Osteocyte (in vitro differentiated cells): ENCODE data around the gene SND1. TPM values are rescaled to one million over a fixed set of nuclear protein-coding genes. Genes with fewer than 3 reads are reported as not detected.

ENCODE experiments used
- DNase-seq: peaks from one replicate; pipeline ENCODE4 v3.0.0; 2021; ENCODE audit warnings: mixed read lengths; ENCODE audit not compliant: unreplicated experiment; ENCODE audit errors: extremely low spot score
- H3K27ac Mint-ChIP-seq: one replicate; pipeline ENCODE4 v1.8.0; 2021; ENCODE audit warnings: mild to moderate bottlenecking, mixed read lengths; ENCODE audit not compliant: unreplicated experiment
- H3K27me3 Mint-ChIP-seq: one replicate; pipeline ENCODE4 v1.8.0; 2021; ENCODE audit warnings: mixed read lengths; ENCODE audit not compliant: unreplicated experiment
- H3K36me3 Mint-ChIP-seq: one replicate; pipeline ENCODE4 v1.8.0; 2021; ENCODE audit warnings: mixed read lengths; ENCODE audit not compliant: unreplicated experiment
- H3K4me1 Mint-ChIP-seq: one replicate; pipeline ENCODE4 v1.8.0; 2021; ENCODE audit warnings: mixed read lengths; ENCODE audit not compliant: unreplicated experiment
- H3K4me3 Mint-ChIP-seq: one replicate; pipeline ENCODE4 v1.8.0; 2021; ENCODE audit warnings: mild to moderate bottlenecking, moderate library complexity, mixed read lengths; ENCODE audit not compliant: unreplicated experiment
- H3K9me3 Mint-ChIP-seq: one replicate; pipeline ENCODE4 v1.8.0; 2021; ENCODE audit warnings: mixed read lengths; ENCODE audit not compliant: unreplicated experiment
- total RNA-seq: library from RNA; stranded (reverse); gene quantifications from 2 replicates; pipeline ENCODE4 v1.2.1, GENCODE V29; 2021
- TF ChIP-seq, protein P1 (sequence below): fragments of 200-600 bp; sonication (generic); IDR thresholded peaks from 2 replicates; pipeline ENCODE4 v1.5.0; 2021; ENCODE audit warnings: antibody characterized with exemption, mild to moderate bottlenecking, moderate library complexity

SND1 gene
- total RNA-seq, 1 donor from 2014 or later, result 229 TPM

DNA sequence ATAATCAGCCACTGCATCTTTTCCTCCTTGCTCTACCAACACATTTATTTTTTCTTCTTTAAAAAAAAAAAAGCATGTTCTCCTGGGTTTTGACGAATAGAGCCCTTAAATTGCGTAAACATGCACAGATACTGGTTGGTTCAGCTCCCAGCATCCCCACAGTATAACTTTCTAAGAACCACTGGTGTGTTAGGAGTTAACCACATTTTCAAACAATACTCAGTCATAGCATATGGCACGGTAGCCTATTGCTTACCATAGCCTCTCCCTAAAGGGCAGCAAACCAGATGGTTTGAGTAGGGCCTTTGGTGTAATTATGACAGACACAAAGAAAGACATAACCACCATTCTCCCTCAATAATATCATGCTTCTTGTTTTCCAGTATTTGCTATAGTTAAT is 234.3 kb downstream of the SND1 start:
- peaks cover 18% of the 10 kb centered on the region for H3K36me3 Mint-ChIP-seq
- no peaks in the 10 kb centered on the region for H3K27me3 Mint-ChIP-seq
- TF ChIP-seq, protein P1, sequence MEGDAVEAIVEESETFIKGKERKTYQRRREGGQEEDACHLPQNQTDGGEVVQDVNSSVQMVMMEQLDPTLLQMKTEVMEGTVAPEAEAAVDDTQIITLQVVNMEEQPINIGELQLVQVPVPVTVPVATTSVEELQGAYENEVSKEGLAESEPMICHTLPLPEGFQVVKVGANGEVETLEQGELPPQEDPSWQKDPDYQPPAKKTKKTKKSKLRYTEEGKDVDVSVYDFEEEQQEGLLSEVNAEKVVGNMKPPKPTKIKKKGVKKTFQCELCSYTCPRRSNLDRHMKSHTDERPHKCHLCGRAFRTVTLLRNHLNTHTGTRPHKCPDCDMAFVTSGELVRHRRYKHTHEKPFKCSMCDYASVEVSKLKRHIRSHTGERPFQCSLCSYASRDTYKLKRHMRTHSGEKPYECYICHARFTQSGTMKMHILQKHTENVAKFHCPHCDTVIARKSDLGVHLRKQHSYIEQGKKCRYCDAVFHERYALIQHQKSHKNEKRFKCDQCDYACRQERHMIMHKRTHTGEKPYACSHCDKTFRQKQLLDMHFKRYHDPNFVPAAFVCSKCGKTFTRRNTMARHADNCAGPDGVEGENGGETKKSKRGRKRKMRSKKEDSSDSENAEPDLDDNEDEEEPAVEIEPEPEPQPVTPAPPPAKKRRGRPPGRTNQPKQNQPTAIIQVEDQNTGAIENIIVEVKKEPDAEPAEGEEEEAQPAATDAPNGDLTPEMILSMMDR, result no peak
- H3K9me3 Mint-ChIP-seq, result no peaks in the 10 kb centered on the region
- no peak for DNase-seq
- no peak overlapping the region for H3K4me3 Mint-ChIP-seq
- peaks cover 29% of the 10 kb centered on the region for H3K4me1 Mint-ChIP-seq
- H3K27ac Mint-ChIP-seq, result no peak overlapping the region

DNA sequence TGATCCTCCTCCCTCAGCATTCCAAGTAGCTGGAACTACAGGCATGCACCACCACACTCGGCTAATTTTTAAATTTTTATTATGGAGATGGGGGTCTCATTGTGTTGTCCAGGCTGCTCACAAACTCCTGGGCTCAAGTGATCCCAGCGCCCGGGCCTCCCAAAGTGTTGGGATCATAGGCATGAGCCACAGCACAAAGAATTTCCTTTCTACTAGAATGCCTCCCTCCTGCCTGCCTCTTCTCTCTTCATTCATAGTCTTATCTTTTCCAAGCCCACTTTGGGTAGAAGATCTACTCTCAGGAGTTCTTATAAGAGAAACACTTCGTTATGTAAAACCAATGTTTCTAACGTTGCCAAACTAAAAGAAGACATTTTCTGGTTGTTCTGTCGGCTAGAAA is 235.1 kb downstream of the SND1 start:
- TF ChIP-seq, protein P1, result no peak
- Mint-ChIP-seq H3K36me3 (peaks cover 18% of the 10 kb centered on the region), H3K27ac (peak overlapping the region; percentile 39), H3K4me3 (no peak overlapping the region), H3K27me3 (no peaks in the 10 kb centered on the region), H3K4me1 (peaks cover 29% of the 10 kb centered on the region), H3K9me3 (no peaks in the 10 kb centered on the region)
- no peak for DNase-seq

GRCh38 chr7:127887631-127888030 is 235.6 kb downstream of the SND1 start:
- TF ChIP-seq, protein P1, result no peak
- Mint-ChIP-seq H3K27me3 (no peaks in the 10 kb centered on the region), H3K4me3 (no peak overlapping the region), H3K4me1 (peaks cover 29% of the 10 kb centered on the region), H3K36me3 (peaks cover 18% of the 10 kb centered on the region), H3K27ac (no peak overlapping the region), H3K9me3 (no peaks in the 10 kb centered on the region)
- no peak for DNase-seq

DNA sequence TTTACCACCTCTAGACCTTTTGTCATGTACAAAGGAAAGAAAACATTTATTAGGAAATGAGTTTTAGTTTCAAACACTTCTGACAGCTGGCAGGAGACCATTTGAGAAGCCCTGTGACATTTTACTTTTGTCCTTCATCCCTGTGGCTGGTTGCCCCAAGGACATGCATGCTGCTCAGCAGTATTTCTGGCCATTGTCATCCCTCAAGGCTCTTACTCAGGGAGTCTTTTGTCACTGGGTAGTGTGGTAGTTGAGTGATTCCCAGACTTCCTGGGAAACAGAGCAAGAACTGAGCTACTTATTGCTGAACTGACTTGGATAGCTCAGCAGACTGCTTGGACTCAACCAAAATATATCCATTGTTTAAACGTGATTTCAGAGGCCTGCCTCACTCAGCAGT is 236.4 kb downstream of the SND1 start:
- peaks cover 29% of the 10 kb centered on the region for H3K4me1 Mint-ChIP-seq
- H3K27ac Mint-ChIP-seq, result no peak overlapping the region
- no peak for DNase-seq
- no peaks in the 10 kb centered on the region for H3K27me3 Mint-ChIP-seq
- H3K9me3 Mint-ChIP-seq, result no peaks in the 10 kb centered on the region
- TF ChIP-seq, protein P1, result no peak
- no peak overlapping the region for H3K4me3 Mint-ChIP-seq
- H3K36me3 Mint-ChIP-seq, result peaks cover 18% of the 10 kb centered on the region

DNA sequence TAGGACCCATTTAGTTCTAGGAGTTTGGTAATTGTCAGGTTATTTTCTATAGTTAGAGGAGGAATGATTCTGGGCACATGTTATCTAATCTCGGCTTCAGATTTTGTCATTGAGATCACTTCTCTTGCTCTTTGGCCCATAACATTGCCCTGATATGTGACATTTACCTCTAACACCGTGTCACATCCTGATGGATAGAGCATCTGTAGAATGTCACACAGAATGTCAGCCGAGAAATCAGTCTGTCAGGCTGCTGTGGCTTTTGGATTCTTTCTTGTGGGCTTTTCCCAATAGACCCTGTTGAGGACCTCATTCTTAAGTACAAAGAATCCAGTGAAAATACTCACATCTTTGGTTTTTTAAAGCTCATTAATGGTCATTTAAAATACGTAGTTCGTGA is 236.8 kb downstream of the SND1 start:
- Mint-ChIP-seq H3K4me3 (no peak overlapping the region), H3K4me1 (peaks cover 29% of the 10 kb centered on the region), H3K27ac (no peak overlapping the region), H3K9me3 (no peaks in the 10 kb centered on the region), H3K36me3 (peaks cover 16% of the 10 kb centered on the region), H3K27me3 (no peaks in the 10 kb centered on the region)
- DNase-seq, result no peak
- TF ChIP-seq, protein P1, result no peak
